GM19467 (cell line): Measurements from ENCODE around the gene GRK3.

Source experiments
- ATAC-seq: cut with Tn5 transposase; IDR thresholded peaks from one replicate; pipeline ENCODE4 v1.9.1; 2021; ENCODE audit warnings: mild to moderate bottlenecking, moderate library complexity; ENCODE audit not compliant: unreplicated experiment

GRK3 gene

DNA sequence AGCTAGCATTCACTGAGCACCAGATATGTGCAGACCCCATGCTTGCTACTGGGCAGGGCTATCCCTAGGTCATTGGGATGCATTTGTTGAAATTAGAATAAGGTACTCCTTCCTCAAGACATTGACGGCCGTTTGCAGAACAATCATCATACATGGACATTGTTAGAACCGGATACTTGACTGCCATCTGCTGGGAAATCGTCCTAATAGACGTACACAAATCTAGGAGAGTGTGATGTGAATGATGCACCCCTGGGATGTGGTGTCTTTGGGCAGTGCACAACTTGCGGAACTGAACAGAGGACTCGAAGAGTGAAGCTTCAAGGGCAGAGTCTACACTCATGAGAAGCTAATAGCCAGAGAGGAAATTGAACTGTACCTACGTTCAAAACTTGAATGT lies 213.4 kb downstream of the GRK3 start:
- ATAC-seq = no peak
